Measurements from ENCODE around the gene ATP1A2.

Gene ATP1A2

DNA sequence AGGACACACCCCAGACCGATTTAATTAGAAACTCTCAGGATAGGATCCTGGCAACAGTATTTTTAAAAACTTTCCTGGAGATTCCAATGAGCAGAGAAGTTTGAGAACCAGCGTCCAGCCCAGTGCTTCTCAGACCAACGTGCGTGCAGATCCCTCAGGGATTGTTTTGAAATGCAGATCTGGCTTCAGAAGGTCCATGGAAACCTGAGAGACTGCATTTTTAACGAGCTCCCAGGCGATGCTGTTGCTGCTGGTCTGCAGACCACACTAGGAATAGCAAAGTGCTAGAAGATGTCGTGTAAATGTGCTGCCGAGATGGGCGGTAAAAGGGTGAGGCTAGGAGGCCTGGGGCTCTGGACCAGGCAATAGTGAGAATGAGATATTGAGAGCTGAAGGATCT is 56.4 kb downstream of the ATP1A2 start:
- no peak for DNase-seq

DNA sequence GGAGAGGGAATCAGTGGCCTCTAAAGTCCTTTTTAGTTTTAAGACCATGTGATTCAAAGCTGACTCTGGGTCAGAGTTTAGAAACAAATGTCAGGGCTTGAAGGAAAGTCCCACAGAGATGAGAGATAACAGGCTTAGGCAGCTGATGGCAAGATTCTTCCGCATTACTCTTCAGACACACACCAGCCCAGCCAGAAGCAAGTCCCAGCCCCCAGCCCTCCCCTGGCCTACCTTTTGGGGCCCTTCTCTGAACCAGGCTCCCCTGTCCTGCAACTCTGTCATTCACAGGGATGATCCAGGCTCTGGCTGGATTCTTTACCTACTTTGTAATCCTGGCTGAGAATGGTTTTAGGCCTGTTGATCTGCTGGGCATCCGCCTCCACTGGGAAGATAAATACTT is 61.7 kb downstream of the ATP1A2 start:
- DNase-seq: no peak

DNA sequence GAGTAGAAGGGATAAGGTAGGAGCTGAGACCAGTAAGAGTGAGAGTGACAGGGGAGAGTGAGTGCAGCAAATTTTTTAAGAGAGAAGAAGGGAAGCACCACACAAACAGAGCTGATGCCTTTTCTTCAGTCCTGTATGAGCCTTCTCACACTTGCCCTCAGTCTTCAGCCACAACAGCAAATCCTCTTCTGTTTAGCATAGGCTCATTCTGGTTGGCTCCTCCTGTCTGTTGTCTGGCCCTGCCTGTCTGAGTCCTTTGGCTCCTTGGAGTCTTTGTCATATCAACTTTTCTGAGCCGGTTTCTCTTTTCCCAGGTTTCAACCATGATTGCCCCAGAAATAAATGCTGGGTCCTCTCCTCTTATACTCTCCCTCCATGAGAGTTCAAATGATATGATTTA is 62.1 kb downstream of the ATP1A2 start:
- no peak for DNase-seq

DNA sequence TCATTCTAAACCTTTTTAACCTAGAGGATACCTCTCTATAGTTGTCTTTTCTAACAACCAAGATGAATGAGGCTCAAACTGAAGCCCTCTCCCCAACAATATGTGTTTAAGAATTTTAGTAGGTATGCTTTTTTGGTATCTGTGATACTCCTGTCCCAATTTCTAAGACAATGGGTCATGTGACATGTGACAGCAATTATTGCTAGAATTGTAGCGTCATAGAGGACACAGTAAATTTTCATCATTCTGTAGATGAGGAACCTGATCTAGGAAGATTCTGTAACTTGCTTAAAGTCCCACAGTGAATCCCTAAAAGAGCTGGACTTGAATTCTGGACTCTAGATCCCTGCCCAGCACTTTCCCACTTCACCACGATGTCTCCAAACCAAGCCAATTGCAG is 63.2 kb downstream of the ATP1A2 start:
- no peak for DNase-seq

DNA sequence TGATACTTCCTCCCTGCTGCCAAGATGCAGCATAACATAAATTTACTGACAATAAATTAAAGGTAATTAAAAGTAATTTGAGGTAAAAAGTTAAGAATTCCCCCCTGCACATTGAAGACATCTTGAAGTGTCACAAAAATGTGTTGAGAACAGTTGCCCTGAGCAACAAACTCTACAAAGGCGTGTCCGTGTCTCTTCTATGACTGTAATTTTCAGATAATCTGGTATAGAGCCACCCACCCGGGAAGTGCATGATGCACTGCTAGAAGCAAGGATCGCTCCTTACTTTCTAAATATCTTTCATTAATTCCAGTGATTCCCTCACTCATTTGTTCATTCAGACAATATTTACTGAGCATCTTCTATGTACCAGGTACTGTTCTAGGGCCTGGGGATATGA is 63.8 kb downstream of the ATP1A2 start:
- DNase-seq: no peak

DNA sequence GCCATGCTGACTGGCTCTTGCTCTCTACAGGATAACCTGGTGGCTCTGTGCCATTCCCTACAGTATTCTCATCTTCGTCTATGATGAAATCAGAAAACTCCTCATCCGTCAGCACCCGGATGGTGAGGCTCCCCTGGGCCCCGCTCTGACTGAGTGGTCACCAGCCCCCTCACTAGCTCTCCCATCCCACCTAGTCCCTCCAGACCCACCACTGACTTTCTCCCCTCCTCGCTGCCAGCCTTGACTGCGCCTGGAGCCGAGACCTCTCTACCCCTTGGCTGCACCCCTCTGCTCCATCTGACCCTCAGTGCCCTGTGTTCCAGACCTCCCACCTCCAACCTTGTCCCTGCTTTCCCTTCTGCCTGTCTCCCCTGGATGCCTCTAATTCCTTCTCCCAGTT is 70.7 kb downstream of the ATP1A2 start:
- no peak for DNase-seq

DNA sequence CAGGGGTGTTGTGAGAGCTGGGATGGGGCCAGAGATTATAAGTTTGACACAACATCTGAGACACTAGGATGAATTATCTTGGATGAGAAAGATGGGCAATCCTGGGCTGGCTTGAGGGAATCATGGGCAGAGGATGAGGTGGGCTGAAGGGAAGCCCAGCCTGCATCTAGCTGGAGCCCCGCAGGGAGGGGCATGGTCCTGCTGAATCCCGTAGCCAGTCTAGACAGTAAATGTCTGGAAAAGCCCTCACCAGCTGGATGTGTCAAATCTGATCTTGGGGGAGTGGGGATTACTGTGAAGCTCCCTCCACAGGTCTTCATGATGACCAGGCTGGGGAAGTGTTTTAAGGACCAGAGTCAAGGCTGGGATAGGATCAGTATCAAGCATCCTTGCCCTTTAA is 71.2 kb downstream of the ATP1A2 start:
- DNase-seq: no peak

DNA sequence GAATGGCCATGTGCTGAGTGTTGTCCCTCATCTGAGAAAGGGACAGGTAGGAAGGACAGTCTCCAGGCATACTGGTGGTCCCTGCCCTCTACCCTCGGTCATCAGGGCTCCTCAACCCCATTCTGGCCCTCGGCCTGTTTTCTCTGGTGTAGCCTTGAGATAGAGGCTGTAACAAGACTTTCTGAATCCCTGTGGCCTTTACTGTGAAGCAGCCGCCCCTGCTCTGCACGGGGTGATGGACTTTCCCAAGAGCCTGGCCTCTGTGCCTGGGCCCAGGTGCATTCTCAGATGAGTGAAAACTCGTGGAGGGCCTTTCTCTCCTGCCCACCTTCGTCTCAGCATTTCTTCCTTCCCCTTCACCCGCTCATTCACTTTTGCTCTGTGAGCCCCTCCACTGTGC is 71.8 kb downstream of the ATP1A2 start:
- no peak for DNase-seq

DNA sequence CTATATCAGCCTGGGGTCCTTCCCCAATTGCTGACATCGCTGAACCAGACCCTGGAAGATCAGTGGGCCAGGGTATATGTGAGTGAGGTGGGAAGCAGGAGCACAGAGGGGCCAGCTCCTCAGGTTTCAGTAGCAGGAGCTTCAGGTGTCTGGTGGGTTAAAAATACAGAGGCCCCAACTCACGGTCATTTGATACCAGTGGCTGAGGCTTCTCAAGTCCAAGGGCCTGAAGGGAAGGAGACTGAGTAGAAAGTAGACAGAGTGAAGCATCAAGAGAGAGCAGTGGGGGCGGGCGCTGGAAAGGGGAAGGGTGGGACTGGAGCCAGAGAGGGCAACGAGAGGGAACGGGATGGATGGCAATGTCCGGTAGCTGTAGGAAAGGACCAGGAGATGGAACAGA is 72.8 kb downstream of the ATP1A2 start:
- no peak for DNase-seq

DNA sequence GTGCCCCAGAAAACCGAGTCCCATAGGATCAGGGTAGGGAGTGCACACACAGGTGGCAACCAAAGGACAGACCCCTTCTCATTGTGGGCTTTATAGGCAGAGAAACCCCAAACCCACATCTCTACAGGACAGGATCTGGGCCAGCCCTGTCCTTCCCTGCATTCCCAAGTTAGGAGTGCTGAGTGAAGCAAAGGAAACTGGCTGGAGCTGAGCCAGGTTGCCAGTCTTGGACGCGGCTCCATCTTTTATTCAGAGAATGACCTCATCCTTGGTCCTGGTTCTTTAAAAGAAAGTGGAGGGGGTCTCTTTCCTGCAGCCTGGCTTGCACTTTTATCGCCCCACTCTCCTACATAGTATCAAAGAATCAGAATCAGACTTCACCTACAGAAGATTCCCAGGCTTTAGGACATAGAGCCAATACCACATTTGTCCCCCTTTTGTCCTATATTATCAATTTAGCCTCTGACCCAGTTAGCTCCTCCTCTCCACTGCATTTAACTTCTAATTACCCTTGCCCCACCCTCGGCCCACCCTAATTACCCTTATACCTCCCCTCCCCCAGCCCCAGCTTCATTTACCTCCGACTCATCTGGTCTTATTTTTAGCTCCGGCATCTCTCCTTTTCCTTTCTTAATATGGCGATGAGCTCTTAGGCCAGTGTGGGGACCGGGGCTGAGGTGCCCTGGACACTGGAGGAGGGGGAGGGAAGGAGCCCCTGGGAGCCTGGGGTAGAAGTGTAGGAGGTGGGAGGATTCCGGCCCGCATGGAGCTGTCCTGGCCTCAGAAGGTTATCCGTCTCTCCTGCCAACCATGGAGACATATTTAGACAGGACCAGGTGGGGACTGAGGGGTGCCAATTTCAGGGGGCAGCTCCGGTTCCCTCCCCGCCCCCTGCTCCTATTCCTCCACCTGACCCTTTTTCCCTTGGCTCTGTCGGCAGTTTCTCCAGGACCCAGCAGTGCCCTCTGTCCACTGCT is 74.4 kb downstream of the ATP1A2 start, which contains the start of gene CASQ1:
Gene CASQ1, plus strand, starts transcription at position 927 of the 977 bp plus-strand sequence. CDS start 177 bp downstream, outside the sequence.
- DNase-seq: peak in 2 of 14 donors; percentile 42 to 47

DNA sequence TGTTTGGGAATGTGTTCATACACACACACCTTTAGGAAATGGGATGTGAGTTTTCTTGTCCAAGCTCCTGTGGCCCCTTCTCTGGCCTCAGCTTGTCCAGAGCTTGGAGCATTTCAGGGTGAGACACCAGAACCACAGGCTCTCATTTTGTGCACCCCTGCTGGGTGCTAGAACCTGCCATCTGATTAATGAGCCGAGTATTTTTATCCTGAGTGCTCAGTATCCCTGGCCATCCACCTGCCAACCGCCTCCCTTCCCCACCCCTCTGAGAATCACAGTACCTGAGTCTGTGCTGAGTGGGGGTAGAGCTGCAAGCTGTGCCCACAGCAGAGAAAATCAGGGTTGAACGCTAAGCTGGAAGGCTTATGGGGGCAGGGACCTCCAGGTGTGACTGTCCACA is 76.2 kb downstream of the ATP1A2 start:
- peak in 1 of 14 donors; percentile 87 for DNase-seq

DNA sequence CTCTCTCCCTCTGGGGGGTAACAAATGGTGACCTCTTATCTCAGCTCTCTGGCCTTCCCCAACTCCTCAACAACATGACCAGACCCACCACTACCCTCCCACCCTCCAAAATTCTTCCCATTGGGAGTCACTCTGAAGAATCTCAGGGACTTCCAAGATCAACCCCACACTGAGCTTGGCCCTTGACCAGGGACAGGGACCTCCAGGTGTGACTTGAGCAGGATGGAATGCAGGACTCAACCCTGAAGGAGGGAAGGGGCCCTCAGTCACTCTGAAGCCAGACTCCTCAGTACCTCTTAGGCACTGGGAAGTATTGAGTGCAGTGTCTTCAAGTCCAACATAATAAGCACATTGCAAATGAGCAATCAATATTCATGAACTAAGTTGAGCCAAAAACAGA is 76.7 kb downstream of the ATP1A2 start:
- DNase-seq: no peak

Data from C1 segment of cervical spinal cord (tissue), 14 donors.